ENCODE measurements around the gene EPHB2.

Gene EPHB2

GRCh38 chr1:22872981-22873664 is 162.5 kb downstream of the EPHB2 start:
- TF ChIP-seq ZNF214 (tag by site-specific recombination; IDR thresholded peaks at IDR 0.05; ENCODE audit: borderline replicate concordance) (no peak), TSHZ1 (tag by site-specific recombination; IDR thresholded peaks at IDR 0.05; ENCODE audit: borderline replicate concordance) (no peak), PRDM4 (tag by site-specific recombination; IDR thresholded peaks at IDR 0.05) (no peak), ZNF518A (tag by site-specific recombination; conservative IDR thresholded peaks at IDR 0.05; ENCODE audit: low read depth) (no peak), SALL2 (tag by site-specific recombination; IDR thresholded peaks at IDR 0.05; ENCODE audit: borderline replicate concordance) (no peak), SCRT2 (tag by site-specific recombination; IDR thresholded peaks at IDR 0.05) (no peak), ZNF311 (tag by site-specific recombination; IDR thresholded peaks at IDR 0.05; ENCODE audit: borderline replicate concordance) (no peak), ZNF677 (tag by site-specific recombination; IDR thresholded peaks at IDR 0.05) (no peak), BCL11A (tag by site-specific recombination; IDR thresholded peaks at IDR 0.05; ENCODE audit: low read depth) (no peak), ZBTB6 (tag by site-specific recombination; IDR thresholded peaks at IDR 0.05) (no peak), ZBTB21 (tag by site-specific recombination; IDR thresholded peaks at IDR 0.05) (no peak), ZNF292 (tag by site-specific recombination; IDR thresholded peaks at IDR 0.05; ENCODE audit: borderline replicate concordance, low read depth) (no peak), ZNF148 (tag by site-specific recombination; IDR thresholded peaks at IDR 0.05; ENCODE audit: borderline replicate concordance) (no peak), ZNF645 (tag by site-specific recombination; IDR thresholded peaks at IDR 0.05) (no peak)
- H3K4me3 ChIP-seq (ENCODE audit: low read depth, low read length): no peak overlapping the region
- no peaks in the 10 kb centered on the region for H3K9me3 ChIP-seq (ENCODE audit: control insufficient read depth, insufficient read depth, low read depth, low read length)
- ChIA-PET POLR2A (no interaction called here), CTCF (interaction anchor here (0.8 to 1.4 kb wide), 2 partner anchors 11 to 15 kb away, joined by 4 to 5 read pairs; no protein-coding TSS in a partner anchor)
- H3K36me3 ChIP-seq (ENCODE audit: control insufficient read depth in 2 of 2, insufficient read depth in 1 of 2, low read length in 2 of 2): no peaks in the 10 kb centered on the region
- H3K27ac ChIP-seq (ENCODE audit: extremely low read depth, low read depth, low read length): no peak overlapping the region
- H3K4me1 ChIP-seq (ENCODE audit: control insufficient read depth, insufficient read depth, low read length): no peaks in the 10 kb centered on the region

Measured in HEK293 (cell line).